HepG2 (cell line): Measurements from ENCODE around the gene MEX3C. TPM values are rescaled to one million over a fixed set of nuclear protein-coding genes. Genes with fewer than 3 reads are reported as not detected.

Experiments used
- IRF2 ChIP-seq: IDR thresholded peaks from 2 replicates; pipeline ENCODE4 v1.6.1; 2018; ENCODE audit warnings: missing genetic modification reagents, missing compliant biosample characterization
- ZFY ChIP-seq: sonication (generic); formaldehyde crosslinking; IDR thresholded peaks from 2 replicates; pipeline ENCODE4 v1.4.0; 2020; ENCODE audit warnings: missing genetic modification reagents
- ZNF564 ChIP-seq: sonication (generic); formaldehyde crosslinking; IDR thresholded peaks from 2 replicates; pipeline ENCODE4 v1.8.1; 2023; ENCODE audit warnings: mild to moderate bottlenecking, missing genetic modification reagents
- ZNF737 ChIP-seq: sonication (generic); formaldehyde crosslinking; IDR thresholded peaks from 2 replicates; pipeline ENCODE4 v1.5.0; 2020; ENCODE audit warnings: missing genetic modification reagents, mild to moderate bottlenecking, borderline replicate concordance
- ZNF75D ChIP-seq: sonication (generic); formaldehyde crosslinking; IDR thresholded peaks from 2 replicates; pipeline ENCODE4 v1.8.1; 2023; ENCODE audit warnings: missing genetic modification reagents, mild to moderate bottlenecking, borderline replicate concordance
- polyA plus RNA-seq, 8 experiments: library from polyadenylated mRNA; depleted of rRNA in 3 of 8; stranded (reverse) in 7 of 8; unstranded in 1 of 8; fragments of >200 nt; fragmentation: Illumina TruSeq in 4 of 8; extraction: Trizol in 4 of 8; gene quantifications; 2 replicates each; pipeline versions ENCODE4 v1.2.1 to v1.2.3, GENCODE V29; 2011 to 2016; ENCODE audit warnings: low read depth in 4 of 8, missing spikeins in 1 of 8, mixed read lengths in 1 of 8; ENCODE audit not compliant: insufficient read depth in 1 of 8
- total RNA-seq, 5 experiments: library from RNA; depleted of rRNA; stranded (reverse); fragments of >200 nt; fragmentation: Illumina TruSeq; extraction: Trizol; gene quantifications; 2 replicates each; pipeline ENCODE4 v1.2.3, GENCODE V29; 2016; ENCODE audit warnings: low read depth in 1 of 5
- TF ChIP-seq, protein P1 (sequence below): sonication (generic); formaldehyde crosslinking; IDR thresholded peaks from one replicate; pipeline ENCODE4 v1.5.1; 2020; ENCODE audit warnings: mild to moderate bottlenecking, missing genetic modification reagents; ENCODE audit errors: not compliant biosample characterization
- TF ChIP-seq, protein P2 (sequence below): sonication (generic); formaldehyde crosslinking; IDR thresholded peaks from 2 replicates; pipeline ENCODE4 v1.5.0; 2020; ENCODE audit warnings: missing genetic modification reagents

MEX3C gene
- total and polyA plus RNA-seq, 2 of the 13 experiments (the other 11 are each of a cell fraction or from before 2014, with no cell fraction given), result 34.8 to 36.4 TPM

DNA sequence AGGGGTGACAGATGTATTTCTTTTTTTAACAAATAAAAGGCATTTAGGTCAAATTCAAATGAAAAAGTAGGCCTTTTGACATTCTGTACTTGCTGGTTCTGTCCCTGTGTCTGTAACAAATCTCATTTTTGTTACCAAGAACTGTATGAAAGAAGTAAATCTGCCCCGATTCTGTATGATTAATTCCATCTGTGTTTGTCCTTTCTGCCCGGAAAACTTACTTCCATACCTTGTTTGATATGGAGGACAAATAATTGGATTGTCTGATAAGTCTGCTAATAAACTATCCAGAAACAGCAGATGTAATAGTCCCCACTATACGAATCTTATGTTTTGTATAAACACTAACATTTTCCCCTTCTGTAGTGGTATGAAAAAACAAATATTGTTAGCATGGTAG lies 69.8 kb downstream of the MEX3C start (continued):
- TF ChIP-seq, protein P1, sequence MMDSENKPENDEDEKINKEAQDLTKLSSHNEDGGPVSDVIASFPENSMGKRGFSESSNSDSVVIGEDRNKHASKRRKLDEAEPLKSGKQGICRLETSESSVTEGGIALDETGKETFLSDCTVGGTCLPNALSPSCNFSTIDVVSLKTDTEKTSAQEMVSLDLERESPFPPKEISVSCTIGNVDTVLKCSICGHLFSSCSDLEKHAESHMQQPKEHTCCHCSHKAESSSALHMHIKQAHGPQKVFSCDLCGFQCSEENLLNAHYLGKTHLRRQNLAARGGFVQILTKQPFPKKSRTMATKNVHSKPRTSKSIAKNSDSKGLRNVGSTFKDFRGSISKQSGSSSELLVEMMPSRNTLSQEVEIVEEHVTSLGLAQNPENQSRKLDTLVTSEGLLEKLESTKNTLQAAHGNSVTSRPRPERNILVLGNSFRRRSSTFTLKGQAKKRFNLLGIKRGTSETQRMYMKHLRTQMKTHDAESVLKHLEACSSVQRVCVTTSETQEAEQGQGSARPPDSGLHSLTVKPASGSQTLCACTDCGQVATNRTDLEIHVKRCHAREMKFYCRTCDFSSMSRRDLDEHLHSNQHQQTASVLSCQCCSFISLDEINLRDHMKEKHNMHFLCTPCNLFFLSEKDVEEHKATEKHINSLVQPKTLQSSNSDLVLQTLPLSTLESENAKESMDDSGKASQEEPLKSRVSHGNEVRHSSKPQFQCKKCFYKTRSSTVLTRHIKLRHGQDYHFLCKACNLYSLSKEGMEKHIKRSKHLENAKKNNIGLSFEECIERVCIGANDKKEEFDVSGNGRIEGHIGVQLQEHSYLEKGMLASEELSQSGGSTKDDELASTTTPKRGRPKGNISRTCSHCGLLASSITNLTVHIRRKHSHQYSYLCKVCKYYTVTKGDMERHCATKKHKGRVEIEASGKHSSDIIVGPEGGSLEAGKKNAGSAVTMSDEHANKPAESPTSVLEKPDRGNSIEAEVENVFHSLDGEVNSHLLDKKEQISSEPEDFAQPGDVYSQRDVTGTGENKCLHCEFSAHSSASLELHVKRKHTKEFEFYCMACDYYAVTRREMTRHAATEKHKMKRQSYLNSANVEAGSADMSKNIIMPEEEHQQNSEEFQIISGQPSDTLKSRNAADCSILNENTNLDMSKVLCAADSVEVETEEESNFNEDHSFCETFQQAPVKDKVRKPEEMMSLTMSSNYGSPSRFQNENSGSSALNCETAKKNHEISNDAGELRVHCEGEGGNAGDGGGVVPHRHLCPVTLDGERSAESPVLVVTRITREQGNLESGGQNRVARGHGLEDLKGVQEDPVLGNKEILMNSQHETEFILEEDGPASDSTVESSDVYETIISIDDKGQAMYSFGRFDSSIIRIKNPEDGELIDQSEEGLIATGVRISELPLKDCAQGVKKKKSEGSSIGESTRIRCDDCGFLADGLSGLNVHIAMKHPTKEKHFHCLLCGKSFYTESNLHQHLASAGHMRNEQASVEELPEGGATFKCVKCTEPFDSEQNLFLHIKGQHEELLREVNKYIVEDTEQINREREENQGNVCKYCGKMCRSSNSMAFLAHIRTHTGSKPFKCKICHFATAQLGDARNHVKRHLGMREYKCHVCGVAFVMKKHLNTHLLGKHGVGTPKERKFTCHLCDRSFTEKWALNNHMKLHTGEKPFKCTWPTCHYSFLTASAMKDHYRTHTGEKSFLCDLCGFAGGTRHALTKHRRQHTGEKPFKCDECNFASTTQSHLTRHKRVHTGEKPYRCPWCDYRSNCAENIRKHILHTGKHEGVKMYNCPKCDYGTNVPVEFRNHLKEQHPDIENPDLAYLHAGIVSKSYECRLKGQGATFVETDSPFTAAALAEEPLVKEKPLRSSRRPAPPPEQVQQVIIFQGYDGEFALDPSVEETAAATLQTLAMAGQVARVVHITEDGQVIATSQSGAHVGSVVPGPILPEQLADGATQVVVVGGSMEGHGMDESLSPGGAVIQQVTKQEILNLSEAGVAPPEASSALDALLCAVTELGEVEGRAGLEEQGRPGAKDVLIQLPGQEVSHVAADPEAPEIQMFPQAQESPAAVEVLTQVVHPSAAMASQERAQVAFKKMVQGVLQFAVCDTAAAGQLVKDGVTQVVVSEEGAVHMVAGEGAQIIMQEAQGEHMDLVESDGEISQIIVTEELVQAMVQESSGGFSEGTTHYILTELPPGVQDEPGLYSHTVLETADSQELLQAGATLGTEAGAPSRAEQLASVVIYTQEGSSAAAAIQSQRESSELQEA, result no peak
- TF ChIP-seq, protein P2, sequence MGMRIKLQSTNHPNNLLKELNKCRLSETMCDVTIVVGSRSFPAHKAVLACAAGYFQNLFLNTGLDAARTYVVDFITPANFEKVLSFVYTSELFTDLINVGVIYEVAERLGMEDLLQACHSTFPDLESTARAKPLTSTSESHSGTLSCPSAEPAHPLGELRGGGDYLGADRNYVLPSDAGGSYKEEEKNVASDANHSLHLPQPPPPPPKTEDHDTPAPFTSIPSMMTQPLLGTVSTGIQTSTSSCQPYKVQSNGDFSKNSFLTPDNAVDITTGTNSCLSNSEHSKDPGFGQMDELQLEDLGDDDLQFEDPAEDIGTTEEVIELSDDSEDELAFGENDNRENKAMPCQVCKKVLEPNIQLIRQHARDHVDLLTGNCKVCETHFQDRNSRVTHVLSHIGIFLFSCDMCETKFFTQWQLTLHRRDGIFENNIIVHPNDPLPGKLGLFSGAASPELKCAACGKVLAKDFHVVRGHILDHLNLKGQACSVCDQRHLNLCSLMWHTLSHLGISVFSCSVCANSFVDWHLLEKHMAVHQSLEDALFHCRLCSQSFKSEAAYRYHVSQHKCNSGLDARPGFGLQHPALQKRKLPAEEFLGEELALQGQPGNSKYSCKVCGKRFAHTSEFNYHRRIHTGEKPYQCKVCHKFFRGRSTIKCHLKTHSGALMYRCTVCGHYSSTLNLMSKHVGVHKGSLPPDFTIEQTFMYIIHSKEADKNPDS (CRISPR knock-in tag), result no peak
- TF ChIP-seq IRF2, result no peak
- TF ChIP-seq ZNF737, result no peak
- TF ChIP-seq ZNF75D, result no peak
- no peak for TF ChIP-seq ZFY (CRISPR knock-in tag)
- TF ChIP-seq ZNF564 (CRISPR knock-in tag), result no peak
